ENCODE data around the gene FCHSD2. TPM values are rescaled to one million over a fixed set of nuclear protein-coding genes. Genes with fewer than 3 reads are reported as not detected.

FCHSD2 gene
- total RNA-seq, 2 donors from 2014 or later: 12.1 to 20.9 TPM

- Histone ChIP-seq H3K9ac (ENCODE audit: low read depth in 2 of 2, low read length in 2 of 2) (no peak overlapping the region), H3K36me3 (no peaks in the 10 kb centered on the region), H3K4me1 (no peaks in the 10 kb centered on the region), H3K27ac (no peak overlapping the region), H3K27me3 (no peaks in the 10 kb centered on the region), H3K9me3 (no peaks in the 10 kb centered on the region), H3K4me3 (no peak overlapping the region)
- no peak for TF ChIP-seq CTCF (IDR thresholded peaks at IDR 0.05)
- intact Hi-C loops (cut with DNase I): no loop called here
- no peak for DNase-seq
These were observed 22.9 kb upstream of the FCHSD2 start for GRCh38 chr11:73164803-73165540.

- TF ChIP-seq CTCF (IDR thresholded peaks at IDR 0.05): no peak
- H3K9me3 ChIP-seq: no peaks in the 10 kb centered on the region
- no peak overlapping the region for H3K9ac ChIP-seq (ENCODE audit: low read depth in 2 of 2, low read length in 2 of 2)
- no peaks in the 10 kb centered on the region for H3K36me3 ChIP-seq
- H3K27me3 ChIP-seq: no peaks in the 10 kb centered on the region
- no peak for DNase-seq
- no peak overlapping the region for H3K4me3 ChIP-seq
- H3K4me1 ChIP-seq: no peaks in the 10 kb centered on the region
- intact Hi-C loops (cut with DNase I): no loop called here
- H3K27ac ChIP-seq: no peak overlapping the region
These were observed 21.6 kb upstream of the FCHSD2 start for GRCh38 chr11:73163638-73164174.

- intact Hi-C loops (cut with DNase I): no loop called here
- no peaks in the 10 kb centered on the region for H3K36me3 ChIP-seq
- TF ChIP-seq CTCF (IDR thresholded peaks at IDR 0.05): no peak
- DNase-seq: no peak
- no peaks in the 10 kb centered on the region for H3K9me3 ChIP-seq
- H3K9ac ChIP-seq (ENCODE audit: low read depth in 2 of 2, low read length in 2 of 2): no peak overlapping the region
- no peak overlapping the region for H3K4me3 ChIP-seq
- no peak overlapping the region for H3K27ac ChIP-seq
- no peaks in the 10 kb centered on the region for H3K4me1 ChIP-seq
- no peaks in the 10 kb centered on the region for H3K27me3 ChIP-seq
These were observed 20.1 kb upstream of the FCHSD2 start for GRCh38 chr11:73162196-73162740.

GRCh38 chr11:73160005-73160760 is 18.1 kb upstream of the FCHSD2 start:
- Histone ChIP-seq H3K36me3 (no peaks in the 10 kb centered on the region), H3K4me1 (no peaks in the 10 kb centered on the region), H3K27ac (no peak overlapping the region), H3K9ac (ENCODE audit: low read depth in 2 of 2, low read length in 2 of 2) (no peak overlapping the region), H3K4me3 (no peak overlapping the region), H3K9me3 (no peaks in the 10 kb centered on the region), H3K27me3 (no peaks in the 10 kb centered on the region)
- DNase-seq: no peak
- TF ChIP-seq CTCF (IDR thresholded peaks at IDR 0.05): no peak
- intact Hi-C loops (cut with DNase I): no loop called here

- Histone ChIP-seq H3K9ac (ENCODE audit: low read depth in 2 of 2, low read length in 2 of 2) (peak overlapping the region in 1 of 2 donors; percentile 24), H3K27ac (no peak overlapping the region), H3K27me3 (no peaks in the 10 kb centered on the region), H3K4me3 (no peak overlapping the region), H3K9me3 (no peaks in the 10 kb centered on the region), H3K4me1 (no peaks in the 10 kb centered on the region), H3K36me3 (no peaks in the 10 kb centered on the region)
- TF ChIP-seq CTCF (IDR thresholded peaks at IDR 0.05): no peak
- intact Hi-C loops (cut with DNase I): no loop called here
- DNase-seq: no peak
These were observed 17.2 kb upstream of the FCHSD2 start for GRCh38 chr11:73159297-73159696.

Measured in colonic mucosa (tissue), 4 donors.